Hypothalamus (tissue), 51 donors: ENCODE results near the gene ABCC5.
"Not testable (repeated sequence)": the region's sequence is repeated elsewhere in the genome, so short reads cannot be mapped to it uniquely, and the experiment has no call there.

ENCODE experiments used
- DNase-seq, 51 donors: peaks; one replicate each; lab custom pipeline; 2025; lab: John Stamatoyannopoulos, UW

Gene ABCC5

DNA sequence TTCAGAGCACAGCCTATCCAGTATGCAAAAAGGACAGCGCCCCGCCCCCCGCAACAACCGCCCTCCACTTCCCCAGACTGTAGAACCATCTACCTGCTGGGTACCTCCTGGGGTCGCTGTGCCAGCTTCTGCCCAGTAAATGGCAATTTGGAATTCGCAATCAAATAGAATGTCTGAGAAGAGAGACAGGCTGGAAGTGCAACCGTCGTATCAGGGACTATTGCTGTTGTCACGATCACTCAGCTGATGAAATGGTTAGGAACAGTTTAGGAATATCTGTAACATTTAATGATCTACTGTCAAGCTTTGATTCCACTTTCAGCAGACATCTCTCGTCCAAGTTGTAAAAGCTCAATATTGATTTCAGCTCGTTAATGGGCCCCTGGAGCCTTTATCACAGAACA is 119.7 kb downstream of the ABCC5 start:
- DNase-seq, result no peak

DNA sequence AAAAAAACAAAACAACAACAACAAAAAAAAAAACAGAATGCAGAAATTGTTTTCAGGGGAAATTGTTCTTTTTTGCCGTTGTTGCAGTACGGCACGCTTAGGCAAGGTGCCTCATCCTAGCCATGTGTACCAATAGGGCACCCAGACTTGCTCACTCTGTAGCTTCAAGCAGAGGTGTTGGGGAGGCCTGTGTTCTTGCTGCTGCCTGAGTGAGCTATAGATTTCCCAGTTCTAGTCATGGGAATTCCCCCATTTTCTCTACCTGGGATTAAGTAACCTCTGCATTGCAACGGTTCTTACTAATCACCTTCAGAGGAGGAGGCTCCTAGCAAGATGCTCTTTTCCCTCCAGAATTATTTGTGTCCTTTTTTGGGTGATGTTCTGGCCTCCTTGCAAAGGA is 120.1 kb downstream of the ABCC5 start:
- DNase-seq, result no peak

DNA sequence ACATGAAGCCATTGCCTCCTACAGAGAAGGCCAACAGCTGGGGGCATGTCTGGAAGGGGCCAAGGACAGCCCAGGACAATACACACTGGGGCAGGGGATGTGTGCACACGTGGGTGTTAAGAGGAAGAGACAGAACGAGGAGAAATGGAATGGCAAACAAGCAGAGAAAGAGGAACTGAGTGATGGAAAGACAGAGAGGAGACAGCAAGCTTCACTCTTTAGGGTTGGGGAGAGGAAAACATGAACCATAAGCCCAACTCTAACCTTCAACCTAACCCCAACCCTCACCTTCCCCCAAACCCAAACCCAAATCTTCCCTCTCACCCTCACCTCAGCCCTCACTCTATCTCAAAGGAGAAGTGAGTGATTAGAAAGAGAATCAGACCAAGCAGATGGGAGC is 121.1 kb downstream of the ABCC5 start:
- DNase-seq, result no peak

DNA sequence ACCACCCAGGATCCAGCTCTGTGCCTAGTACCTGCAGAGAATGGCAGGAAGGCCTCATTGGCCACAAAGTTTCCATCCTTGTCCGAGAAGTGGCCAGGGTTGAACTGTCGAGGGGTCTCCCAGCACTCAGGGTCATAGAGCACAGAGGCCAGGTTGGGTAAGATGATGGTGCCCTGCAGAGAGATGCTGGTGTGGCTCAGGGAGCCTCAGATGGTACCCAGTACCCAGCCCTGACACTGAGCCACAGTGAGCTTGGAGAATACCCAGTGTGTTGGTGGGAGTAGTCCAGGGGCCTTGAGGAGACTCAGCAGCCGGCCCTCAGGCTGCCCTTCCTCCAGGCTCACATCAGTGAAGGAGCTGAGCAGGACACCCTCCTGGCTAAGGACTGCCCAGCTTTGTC is 121.5 kb downstream of the ABCC5 start:
- DNase-seq, result no peak

DNA sequence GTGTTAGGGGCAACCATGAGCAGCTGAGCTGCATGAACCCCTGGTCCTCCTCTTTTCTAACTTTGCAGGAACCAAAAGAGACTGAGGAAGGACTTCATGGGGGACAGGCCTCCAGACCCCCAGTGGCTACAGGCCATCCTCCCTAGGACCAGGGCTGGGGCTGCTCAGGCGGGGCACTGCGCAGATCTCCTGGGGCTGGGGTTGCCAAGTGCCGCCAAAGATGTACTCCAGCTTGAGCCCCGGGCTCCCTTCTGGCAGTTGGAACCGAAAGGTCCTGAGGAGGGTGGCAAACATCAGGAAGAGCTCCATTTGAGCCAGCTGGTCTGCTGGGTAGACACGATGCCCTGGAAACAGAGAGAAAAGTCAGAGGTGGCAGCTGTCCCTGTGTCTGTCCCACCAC is 121.9 kb downstream of the ABCC5 start:
- no peak for DNase-seq

DNA sequence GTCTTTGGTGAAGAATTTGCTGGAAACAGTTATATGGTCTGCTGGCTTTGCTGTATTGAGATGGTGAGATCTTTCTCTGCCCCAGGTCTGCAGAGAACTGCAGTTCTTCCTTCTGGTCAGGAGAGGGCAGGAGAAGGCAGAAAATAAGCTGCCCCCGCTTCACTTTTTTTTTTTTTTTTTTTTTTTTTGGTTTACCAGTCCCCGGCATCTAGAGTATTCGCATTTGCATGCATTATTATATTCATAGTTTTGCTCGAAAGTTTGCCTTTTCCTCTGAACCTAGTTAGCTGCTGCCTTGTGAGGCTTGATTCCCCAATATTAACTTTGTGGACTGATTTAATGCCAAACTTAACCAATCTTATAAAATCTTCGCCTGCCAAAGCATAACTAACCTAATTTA is 122.4 kb downstream of the ABCC5 start:
- peak in 6 of 51 donors; percentile 1 to 13 (median 5) for DNase-seq

DNA sequence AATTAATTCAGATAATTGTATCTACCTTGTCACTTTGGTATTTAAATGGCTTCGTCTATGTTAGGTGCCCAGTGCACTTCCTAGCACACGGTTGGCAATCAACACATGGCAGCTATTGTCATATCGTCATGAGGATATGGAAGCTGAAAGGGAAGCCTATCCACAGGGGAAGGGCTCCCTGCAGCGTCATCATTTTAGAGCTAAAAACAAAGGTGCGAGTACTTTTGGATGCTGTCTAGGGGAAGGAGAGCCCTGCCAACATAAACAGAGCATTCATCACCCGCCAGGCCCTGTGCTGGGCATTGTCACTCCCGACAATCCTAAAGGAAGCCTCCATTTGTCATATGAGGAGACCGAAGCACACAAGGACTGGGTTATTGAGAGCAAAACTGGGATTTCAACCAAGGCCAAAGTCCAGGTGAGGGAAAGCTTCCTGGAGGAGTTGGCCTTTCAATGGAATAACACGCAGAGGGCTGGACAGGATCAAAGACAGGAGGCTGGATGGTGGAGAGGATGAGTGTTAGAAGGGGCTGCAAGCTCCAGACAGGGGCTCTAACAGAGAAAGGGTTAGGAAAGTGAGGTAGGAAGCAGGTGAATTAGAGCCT is 125.0 kb downstream of the ABCC5 start:
- no peak for DNase-seq

DNA sequence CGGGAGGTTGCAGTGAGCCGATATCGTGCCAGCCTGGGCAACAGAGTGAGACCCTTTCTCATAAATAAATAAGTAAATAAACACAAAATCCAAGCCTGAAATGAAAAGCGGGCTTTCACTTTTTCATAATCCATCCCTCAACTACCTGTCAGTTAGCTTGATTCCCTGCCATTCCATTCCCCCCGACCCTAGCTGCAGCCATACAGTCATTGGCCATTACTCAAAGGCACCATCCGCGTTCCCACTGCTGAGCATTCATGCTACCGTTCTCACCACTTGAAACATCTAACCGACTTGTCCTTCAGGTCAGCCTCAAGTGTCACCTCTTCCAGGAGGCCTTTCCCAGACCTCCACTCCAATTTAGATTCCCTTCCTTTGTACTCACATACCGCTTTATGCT is 131.9 kb downstream of the ABCC5 start:
- DNase-seq, result no peak

DNA sequence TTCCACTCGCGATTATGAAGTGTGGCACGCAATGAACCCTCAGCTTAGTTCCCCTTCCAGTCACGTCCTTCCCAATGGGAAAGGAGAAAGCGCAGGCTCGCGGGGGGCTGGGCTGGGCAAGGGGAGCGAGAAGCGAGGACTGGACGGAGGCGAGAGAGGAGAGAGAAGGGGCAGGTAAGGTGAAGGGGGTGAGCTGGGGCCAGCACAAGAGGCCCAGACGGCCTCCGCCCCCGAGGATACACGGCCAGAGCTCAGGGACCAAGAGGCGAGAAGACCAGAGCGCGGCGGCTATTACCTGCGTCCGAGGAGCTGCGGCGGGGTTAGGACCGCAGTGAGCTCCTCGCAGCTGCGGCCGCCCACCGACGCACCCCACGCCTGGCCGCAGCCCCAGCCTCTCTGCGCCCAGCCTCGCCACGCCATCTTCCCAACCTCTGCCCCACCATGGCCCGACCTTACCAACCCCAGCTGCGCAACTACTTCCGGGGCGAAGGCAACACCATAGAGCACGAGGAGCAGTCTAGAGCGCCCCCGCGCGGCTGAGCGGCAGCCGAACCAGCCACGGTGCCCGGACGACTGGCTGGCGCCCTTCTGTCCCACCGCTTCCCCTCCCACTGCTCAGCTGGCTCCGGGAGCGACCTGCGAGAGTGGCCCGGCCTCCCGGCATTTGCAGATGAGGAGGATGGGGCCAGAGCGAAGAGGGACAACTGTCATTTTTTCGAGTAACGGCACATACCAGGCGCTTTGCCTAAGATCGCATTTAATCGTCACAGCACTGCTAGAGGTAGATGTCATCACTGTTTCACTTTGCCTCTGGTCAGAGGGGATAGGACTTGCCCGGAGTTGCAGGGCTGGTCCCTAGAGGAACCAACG is 133.0 kb downstream of the ABCC5 start, which contains the start of gene PARL:
TSS of gene PARL (minus strand) at position 454 of the 870 bp plus-strand sequence. CDS start at position 420, 34 bp downstream.
- peak; percentile 73 to 98 (median 93) for DNase-seq

DNA sequence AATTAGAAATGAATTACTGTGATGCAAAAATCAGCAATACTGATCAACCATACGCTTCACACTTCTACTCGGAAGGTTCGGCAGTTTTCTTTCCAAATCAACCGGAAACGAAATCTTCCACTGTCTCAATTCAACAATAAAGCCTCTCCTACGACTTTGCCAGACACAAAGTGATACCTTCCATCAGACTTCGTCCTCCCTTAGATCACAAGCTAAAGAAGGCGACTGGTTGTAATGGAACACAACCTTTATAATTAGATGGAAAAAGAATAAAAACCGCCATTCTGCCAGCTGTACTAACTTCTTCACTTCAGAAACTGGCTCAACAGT is 133.6 kb downstream of the ABCC5 start:
- DNase-seq, result peak in 1 of 51 donors; percentile 43

DNA sequence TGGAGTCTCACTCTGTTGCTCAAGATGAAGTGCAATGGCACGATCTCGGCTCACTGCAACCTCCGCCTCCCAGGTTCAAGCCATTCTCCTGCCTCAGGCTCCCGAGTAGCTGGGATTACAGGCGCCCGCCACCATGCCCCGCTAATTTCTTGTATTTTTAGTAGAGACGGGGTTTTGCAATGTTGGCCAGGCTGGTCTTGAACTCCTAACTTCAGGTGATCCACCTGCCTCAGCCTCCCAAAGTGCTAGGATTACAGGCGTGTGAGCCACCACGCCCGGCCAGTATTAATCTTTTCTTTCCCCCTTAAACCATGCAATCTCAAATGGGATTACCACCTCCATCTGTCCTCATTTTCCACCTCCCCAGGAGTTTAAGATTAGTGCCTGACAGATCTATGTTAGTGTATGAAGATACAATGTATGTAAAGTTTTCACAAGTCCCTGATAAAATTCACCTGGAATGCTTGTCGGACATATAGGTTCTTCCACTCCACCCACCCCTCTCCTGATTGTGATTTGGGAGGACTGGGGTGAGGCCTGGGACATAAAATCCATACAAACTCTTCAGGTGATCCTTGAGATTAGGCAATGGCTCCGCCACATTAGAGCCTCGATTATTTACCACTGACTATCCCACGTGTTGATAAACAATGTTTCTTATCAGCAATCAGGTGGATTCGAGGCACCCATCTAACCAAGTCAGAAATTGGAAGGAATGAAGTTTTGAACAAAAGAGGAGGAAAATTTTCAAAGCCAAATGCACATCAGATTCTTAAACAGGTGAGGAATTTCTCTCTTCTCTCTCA is 134.2 kb downstream of the ABCC5 start:
- no peak for DNase-seq

DNA sequence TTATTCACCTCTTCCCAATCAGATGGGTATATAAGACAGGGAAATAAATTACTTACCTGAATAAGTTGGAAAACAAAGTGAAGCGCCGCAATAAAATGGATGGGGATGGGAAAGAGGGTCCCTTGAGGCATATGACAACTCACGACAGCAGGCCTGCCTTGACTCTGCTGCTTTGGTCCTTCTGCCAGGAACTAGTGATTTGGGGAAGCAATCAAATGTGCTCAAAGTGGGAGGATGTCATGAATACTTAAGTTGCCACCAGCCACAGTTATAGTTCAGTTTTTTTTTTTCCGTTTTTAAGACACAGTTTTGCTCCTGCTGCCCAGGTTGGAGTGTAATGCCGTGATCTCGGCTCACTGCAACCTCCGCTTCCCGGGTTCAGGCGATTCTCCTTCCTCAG is 137.6 kb downstream of the ABCC5 start:
- no peak for DNase-seq

DNA sequence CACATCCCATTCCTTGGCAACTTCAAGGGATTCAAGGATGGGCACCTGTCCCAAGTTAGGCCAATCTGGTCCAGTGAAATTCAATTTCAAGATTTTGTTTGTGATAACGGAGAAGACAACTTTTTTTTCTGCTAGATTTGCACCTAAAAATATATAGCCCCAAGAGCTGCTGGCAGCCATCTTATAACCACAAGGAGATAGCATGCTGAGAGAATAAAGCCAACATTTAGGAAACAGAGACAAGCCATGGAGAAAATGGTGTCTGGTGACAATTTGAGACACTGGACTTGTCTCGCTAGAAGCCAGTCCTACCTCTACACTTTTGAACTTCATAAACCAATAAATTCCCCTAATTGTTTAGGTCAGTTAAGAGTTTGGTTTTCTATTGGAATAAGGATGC is 138.4 kb downstream of the ABCC5 start:
- no peak for DNase-seq

DNA sequence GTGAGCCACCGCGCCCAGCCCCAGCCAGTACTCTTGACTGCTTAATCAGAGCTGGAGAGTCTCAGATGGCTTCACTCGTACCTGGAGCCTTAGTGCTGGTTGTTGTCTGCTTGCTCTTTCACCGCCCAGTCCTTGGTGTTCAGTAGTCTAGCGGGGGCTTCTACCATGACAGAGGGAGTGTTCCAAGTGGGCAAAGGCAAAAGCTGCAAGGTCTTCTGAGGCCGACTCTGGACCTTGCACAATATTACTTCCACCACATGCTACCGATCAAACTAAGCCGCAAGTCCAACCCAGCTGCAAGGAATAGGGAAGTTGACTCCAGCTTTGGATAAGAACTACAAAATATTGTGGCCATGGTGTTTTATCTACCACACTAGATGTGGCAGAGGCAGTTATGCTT is 139.6 kb downstream of the ABCC5 start:
- DNase-seq, result peak in 3 of 51 donors; percentile 3 to 14 (median 3)

DNA sequence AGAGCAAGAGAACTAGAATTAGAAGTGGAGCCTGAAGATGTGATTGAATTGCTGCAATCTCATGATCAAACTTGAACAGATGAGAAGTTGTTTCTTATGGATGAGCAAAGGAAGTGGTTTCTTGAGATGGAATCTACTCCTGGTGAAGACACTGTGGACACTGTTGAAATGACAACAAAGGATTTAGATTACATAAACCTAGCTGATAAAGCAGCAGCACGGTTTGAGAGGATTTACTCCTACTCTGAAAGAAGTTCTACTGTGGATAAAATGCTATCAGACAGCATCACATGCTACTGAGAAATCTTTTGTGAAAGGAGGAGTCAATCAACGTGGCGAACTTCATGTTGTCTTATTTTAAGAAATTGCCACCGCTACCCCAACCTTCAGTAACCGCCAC is 140.5 kb downstream of the ABCC5 start:
- not testable (repeated sequence) for DNase-seq

DNA sequence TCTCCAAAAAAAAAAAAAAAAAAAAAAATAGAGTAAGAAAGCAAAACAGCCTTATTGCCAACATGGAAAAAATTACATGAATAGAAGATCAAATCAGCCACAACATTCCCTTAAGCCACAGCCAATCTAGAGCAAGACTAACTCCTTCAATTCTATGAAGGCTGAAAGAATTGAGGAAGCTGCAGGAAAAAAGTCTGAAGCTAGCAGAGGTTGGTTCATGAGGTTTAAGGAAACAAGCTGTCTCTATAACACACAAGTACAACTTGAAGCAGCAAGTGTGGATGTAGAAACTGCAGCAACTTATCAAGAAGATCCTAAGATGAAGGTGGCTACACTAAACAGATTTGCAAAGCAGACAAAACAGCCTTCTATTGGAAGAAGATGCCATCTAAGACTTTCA is 142.3 kb downstream of the ABCC5 start:
- no peak for DNase-seq

DNA sequence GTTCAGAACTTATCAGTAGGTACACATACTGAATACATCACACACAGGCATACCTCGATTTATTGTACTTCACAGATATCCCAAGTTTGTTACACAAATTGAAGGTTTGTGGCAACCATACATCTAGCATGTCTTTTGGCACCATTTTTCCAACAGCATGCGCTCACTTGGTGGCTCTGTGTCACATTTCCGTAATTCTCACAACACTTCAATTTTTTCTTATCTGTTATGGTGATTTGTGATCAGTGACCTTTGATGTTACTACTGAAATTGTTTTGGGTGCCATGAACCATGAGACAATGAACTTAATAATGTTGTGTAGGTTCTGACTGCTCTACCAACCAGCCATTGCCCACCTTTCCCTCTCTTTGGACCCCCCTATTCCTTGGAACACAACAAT is 143.8 kb downstream of the ABCC5 start:
- no peak for DNase-seq

DNA sequence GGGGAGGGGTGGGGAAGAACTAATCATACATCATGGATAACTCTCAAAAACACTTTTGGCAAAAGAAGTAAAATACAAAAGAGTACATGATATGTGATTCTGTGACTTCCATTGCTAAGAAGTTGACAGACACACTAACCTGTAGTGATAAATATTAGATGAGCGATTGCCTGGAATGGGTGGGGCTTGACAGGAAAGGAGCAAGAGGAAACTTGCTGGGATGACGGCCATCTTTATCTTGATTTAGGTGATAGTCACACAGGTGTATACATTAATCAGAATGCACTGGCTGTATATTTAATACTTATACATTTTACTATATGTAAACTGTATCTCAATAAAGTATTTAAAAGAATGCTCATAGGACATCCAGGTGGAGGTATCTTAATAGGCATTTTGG is 146.1 kb downstream of the ABCC5 start:
- DNase-seq, result no peak

DNA sequence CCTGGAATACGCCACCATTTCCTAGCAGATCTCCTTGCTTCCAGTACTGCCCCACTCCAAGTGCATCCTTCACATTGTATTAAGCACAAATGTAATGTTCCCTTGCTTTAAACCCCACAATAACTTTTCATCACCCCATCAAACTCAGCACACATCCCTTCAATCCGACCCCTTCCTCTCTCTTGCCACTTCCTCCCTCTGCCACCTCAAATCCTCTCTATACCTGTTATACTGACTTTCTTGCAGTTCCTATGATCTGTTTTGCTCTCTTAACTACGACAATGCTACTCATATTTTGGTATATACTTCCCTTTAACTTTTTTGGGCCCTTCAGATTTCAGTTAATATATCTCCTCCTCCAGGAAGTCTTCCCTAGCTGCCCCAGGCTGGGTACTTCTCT is 147.1 kb downstream of the ABCC5 start:
- DNase-seq, result no peak
